NT2/D1 (cell line): ENCODE results near the gene DAZAP2.

Source experiments
- SUZ12 ChIP-seq: IDR thresholded peaks from 2 replicates; pipeline ENCODE4 v1.6.1; 2011; ENCODE audit not compliant: insufficient read length, insufficient read depth; ENCODE audit errors: extremely low read depth
- YY1 ChIP-seq: IDR thresholded peaks from 2 replicates; pipeline ENCODE4 v1.6.1; 2011; ENCODE audit not compliant: insufficient read length, insufficient read depth
- ZNF274 ChIP-seq: IDR thresholded peaks from 2 replicates; pipeline ENCODE4 v1.6.1; 2011; ENCODE audit warnings: mild to moderate bottlenecking, low read depth, low read length

- no peak for TF ChIP-seq ZNF274
- TF ChIP-seq YY1 = no peak
- no peak for TF ChIP-seq SUZ12
Measured at GRCh38 chr12:51263341-51263740, 24.7 kb downstream of the DAZAP2 start.
